Loucy (cell line): Measurements from ENCODE around the gene RITA1.
A peak's percentile ranks its signal among the peaks of the same experiment; 100 is the strongest.

ENCODE experiments used
- EZH2phosphoT487 ChIP-seq: fragments of 200-600 bp; IDR thresholded peaks from 2 replicates; pipeline ENCODE4 v1.6.1; 2018; ENCODE audit warnings: antibody characterized with exemption, mild to moderate bottlenecking, moderate library complexity, borderline replicate concordance
- TF ChIP-seq, protein P1 (sequence below): fragments of 200-600 bp; sonication (generic); conservative IDR thresholded peaks from 2 replicates; pipeline ENCODE4 v1.5.1; 2014; ENCODE audit warnings: mild to moderate bottlenecking, antibody characterized with exemption, low read length

DNA sequence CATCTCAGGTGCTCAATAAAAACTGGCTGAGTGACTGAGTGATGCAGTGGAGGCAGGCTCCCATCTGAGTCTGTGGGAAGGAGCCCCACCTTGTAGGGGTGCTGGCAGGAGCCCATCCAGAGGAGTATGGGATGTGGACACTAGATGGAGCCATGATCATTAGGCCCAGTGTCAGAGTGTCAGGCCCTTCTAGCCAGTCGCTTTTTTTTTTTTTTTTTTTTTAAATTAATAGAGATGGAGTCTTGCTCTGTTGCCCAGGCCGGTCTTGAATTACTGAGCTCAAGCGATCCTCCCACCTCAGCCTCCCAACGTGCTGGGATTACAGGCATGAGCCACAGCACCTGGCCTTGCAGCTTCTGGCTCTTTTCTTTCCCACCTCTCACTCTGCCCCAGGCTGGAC lies 11.5 kb downstream of the RITA1 start:
- TF ChIP-seq, protein P1, sequence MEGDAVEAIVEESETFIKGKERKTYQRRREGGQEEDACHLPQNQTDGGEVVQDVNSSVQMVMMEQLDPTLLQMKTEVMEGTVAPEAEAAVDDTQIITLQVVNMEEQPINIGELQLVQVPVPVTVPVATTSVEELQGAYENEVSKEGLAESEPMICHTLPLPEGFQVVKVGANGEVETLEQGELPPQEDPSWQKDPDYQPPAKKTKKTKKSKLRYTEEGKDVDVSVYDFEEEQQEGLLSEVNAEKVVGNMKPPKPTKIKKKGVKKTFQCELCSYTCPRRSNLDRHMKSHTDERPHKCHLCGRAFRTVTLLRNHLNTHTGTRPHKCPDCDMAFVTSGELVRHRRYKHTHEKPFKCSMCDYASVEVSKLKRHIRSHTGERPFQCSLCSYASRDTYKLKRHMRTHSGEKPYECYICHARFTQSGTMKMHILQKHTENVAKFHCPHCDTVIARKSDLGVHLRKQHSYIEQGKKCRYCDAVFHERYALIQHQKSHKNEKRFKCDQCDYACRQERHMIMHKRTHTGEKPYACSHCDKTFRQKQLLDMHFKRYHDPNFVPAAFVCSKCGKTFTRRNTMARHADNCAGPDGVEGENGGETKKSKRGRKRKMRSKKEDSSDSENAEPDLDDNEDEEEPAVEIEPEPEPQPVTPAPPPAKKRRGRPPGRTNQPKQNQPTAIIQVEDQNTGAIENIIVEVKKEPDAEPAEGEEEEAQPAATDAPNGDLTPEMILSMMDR: peak; percentile 71
- TF ChIP-seq EZH2phosphoT487: no peak
